ENCODE results near the gene MPHOSPH6.

DNA sequence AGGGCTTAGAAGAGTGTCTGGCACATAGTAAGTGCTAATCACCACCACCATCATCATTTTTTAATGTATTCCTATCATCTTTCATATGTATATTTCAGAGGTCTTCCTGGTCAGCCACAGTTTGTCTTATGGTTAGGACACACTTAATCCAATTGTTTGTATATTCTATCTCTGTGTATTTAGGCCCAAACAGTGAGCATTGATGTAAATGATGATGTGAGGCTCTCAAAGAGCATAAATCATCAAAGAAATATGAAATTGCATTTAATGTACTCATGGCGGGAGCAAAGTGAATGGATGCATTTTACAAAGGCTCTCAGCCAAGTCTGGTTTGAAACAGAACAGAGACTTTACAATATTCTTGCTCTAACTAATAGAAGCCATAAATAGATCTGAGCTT is 24.1 kb upstream of the MPHOSPH6 start:
- TF ChIP-seq POLR2A (IDR thresholded peaks at IDR 0.05; ENCODE audit: low read length) (no peak), GATA1 (IDR thresholded peaks at IDR 0.05; ENCODE audit: low read depth, low read length) (no peak)
